Camera-type eye (tissue), 1 donor: ENCODE measurements around the gene CMTM2. TPM values are rescaled to one million over a fixed set of nuclear protein-coding genes. Genes with fewer than 3 reads are reported as not detected.

ENCODE experiments used
- total RNA-seq: library from RNA; depleted of rRNA; stranded (reverse); fragments of >200 nt; gene quantifications from one replicate; pipeline ENCODE4 v1.2.3, GENCODE V29; 2014

Gene CMTM2, protein sequence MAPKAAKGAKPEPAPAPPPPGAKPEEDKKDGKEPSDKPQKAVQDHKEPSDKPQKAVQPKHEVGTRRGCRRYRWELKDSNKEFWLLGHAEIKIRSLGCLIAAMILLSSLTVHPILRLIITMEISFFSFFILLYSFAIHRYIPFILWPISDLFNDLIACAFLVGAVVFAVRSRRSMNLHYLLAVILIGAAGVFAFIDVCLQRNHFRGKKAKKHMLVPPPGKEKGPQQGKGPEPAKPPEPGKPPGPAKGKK
- total RNA-seq = not detected

DNA sequence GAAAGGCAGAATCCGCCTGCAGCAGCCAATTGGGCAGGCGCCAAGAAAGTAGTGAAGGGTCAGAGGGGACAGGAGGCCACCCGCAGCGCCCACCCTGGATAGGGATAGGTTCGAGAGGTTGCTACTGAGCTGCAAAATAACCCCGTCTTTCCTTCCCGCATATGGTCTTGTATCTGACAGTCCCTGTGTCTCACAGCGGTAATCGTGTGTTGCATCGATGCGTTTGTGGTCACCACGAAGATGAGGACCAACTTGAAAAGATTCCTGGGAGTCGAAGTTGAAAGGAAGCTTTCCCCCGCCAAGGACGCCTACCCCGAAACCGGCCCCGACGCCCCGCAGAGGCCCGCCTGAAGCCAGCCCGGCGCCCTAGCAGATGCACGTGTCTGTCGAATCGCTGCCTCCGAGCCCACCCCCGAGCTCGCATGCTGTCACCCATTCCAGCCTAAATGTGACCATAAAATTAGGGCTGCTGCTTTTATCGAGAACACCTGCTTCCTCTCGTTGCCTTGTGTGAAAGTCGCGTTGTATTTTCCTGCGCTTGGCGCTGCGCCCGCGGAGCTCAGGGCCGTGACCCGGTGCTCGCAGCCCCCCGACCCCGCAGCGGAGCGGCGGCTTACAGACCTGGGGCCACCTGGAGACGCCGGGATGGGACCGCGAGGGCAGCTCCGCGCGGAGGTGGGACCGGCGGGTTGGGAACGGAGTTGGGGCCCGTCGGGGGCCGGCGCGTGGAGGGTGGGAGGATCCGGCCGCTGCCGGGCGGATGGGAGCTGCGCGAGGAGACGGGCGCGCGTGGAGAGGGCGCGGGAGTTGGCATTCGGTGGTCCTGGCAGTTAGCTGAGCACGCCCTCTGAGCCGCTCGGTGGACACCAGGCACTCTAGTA lies at the start of gene CMTM2:
Gene CMTM2 (plus strand): TSS at position 813 of the 881 bp plus-strand sequence. CDS start 145 bp downstream, outside the sequence.

DNA sequence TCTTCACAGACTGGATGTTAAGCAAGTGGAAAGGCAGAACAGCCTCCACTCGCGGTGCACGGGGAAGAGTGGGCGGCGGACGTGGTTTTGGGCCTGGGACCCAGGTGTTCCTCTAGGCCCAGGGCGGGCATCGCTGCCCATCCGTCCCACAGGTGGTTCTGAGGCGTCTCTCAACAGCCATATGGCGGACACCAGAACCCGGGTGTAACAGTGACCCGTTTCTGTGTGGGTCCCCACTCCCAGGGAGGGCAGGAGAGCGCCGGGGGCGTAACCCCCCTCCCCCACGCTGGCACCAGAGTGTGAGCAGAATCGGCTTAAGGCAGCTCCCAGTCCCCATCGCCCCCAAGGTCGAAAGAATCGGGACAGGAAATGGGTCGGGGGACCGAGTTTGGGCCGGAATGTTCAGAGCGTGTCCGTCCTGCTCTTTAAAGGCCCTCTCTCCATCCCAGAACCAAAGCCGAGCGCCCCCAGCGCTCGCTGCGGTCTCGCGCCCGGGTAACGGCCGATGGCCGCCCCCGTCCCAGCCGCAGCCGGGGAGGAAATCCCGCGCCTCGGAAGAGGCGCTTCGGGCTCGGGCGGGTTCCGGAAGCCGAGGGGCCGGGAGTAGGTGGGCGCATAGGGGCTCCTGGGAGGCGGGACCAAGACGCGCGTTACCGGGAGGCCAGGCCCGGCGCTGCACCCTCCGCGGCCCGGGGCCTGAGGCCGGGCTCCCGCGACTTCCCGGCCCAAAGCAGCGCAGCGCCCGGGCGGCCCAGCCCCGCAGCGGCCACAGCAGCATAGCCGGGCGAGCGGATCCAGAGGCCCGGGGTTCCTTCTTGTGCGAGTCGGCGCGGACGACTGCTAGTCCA lies 29.8 kb upstream of the CMTM2 start, which contains the start of gene TK2:
Gene TK2 (minus strand): TSS at position 839 of the 848 bp plus-strand sequence. CDS start 61 bp downstream, at position 778.

DNA sequence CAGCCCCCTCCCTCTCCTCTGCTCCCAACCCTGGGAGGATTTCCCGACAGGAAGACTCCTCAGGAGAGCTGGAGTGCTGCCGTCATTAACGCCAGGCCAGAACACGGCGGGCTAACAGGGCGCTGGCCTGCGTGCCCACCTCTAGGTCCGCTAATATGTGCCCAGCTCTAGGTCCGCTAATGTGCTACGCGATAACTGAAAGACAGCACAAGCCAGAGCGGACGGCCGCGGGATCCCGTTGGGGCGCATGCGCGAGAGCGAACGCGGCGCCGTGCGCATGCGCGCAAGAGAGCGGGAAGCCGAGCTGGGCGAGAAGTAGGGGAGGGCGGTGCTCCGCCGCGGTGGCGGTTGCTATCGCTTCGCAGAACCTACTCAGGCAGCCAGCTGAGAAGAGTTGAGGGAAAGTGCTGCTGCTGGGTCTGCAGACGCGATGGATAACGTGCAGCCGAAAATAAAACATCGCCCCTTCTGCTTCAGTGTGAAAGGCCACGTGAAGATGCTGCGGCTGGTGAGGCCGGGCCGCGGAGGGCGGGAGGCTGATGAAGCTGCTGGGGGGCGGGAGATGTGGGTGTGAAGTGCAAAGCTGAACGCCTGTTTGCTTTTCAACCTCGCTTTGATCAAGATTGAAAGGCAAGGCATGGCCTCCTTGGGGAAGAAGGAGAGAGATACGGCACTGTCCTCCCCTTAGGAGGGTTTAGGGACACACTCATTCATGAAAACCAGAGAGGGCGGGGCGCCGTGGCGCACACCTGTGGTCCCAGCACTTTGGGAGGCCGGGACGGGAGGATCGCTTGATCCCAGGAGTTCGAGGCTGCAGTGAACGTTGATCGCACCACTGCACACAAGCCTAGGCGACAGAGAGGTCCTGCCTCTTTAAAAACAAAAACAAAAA lies 26.7 kb upstream of the CMTM2 start, which contains the start of gene CKLF:
Gene CKLF (plus strand): TSS at position 291 of the 892 bp plus-strand sequence. CDS start 140 bp downstream, at position 431.

DNA sequence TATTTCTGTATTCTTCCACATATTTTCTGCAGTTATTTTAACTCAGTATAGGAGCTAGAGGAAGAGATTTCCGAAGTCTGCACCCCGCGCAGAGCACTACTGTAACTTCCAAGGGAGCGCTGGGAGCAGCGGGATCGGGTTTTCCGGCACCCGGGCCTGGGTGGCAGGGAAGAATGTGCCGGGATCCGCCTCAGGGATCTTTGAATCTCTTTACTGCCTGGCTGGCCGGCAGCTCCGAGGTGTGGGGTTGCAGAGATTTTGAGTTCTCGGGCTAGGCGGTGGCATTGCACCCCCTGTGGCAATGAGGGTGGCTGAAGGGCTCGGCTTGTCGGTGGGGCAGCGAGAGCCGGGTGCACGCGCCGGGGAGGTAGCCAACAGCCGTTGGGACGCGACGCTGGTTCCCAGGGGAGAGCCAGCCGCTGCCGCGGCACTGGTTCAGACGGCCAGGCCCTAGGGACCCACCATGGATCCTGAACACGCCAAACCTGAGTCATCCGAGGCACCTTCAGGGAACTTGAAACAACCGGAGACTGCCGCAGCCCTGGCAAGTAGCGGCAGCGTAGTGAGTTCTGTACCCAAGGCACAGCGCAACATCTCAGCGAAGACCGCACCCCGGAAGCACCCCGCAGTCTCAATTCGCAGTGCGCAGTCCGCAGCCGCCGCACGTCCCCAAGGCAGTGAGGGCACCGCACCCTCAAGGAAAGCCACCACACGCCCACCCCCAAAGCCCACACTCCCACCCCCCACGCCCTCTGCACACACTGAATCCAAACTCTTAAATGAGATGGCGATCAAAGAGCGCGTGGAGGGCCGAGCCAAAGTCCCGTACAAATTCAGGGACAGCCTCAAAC lies 13.0 kb upstream of the CMTM2 start, which contains the start of gene CMTM1:
Gene CMTM1 (plus strand): TSS at position 389 of the 851 bp plus-strand sequence. CDS start 75 bp downstream, at position 464.

DNA sequence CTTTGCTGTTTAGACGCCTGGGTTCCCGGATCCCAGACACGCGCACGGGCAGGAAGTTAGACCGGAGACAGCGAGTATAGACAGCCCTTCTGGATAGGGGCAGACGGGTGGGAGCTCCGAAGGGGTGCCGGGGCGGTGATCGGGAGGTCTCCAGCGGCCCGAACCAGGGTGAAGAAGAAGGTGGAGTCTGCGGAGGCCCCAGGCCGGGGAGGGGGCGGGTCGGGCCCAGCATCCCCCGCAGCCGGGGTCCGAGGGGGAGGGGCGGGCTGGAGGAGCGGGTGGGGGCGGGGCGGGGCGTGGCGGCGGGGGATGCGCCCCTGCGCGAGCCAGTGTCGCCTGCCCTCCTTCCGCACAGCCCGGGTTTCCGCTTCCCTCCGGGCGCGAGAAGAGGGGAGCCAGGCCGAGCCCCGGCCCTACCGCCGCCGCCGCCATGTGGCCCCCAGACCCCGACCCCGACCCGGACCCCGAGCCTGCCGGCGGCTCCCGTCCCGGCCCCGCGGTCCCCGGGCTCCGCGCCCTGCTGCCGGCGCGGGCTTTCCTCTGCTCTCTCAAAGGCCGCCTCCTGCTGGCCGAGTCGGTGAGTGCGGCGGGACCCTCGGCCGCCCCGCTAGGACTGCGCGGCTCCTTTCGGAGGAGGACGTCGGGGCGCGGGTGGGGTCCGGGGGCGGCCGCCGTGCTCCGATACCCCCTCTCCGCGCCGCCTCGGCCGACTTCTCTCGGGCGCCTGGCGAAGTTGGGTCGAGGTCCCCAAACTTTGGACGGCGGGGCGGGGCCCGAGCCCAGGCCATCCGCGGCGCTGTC lies 25.3 kb downstream of the CMTM2 start, which contains the start of gene CMTM3:
Gene CMTM3 (plus strand): TSS at position 329 of the 801 bp plus-strand sequence. CDS start 102 bp downstream, at position 431.

Other genes with a start within 250 kb of the CMTM2 start
- gene CDH5, start 212.8 kb upstream of the CMTM2 start, total RNA-seq = 41.5 TPM
- gene BEAN1, start 152.2 kb upstream of the CMTM2 start, total RNA-seq = 5.9 TPM
- gene TK2, start 29.3 kb upstream of the CMTM2 start, total RNA-seq = 30.0 TPM
- gene CKLF, start 26.9 kb upstream of the CMTM2 start, total RNA-seq = 38.8 TPM
- gene CMTM1, start 13.0 kb upstream of the CMTM2 start, total RNA-seq = 4.3 TPM
- 21.8 TPM for gene CMTM3, start 25.2 kb downstream of the CMTM2 start, total RNA-seq
- 43.5 TPM for gene CMTM4, start 117.3 kb downstream of the CMTM2 start, total RNA-seq
- 226 TPM for gene DYNC1LI2, start 172.1 kb downstream of the CMTM2 start, total RNA-seq
- not detected for gene TERB1, start 222.1 kb downstream of the CMTM2 start, total RNA-seq